ENCODE measurements around the gene DLGAP3. TPM values are rescaled to one million over a fixed set of nuclear protein-coding genes. Genes with fewer than 3 reads are reported as not detected.
"Not testable (repeated sequence)": the region's sequence is repeated elsewhere in the genome, so short reads cannot be mapped to it uniquely, and the experiment has no call there.

Gene DLGAP3
- total RNA-seq, 1 experiment from 2014 or later: 0.27 TPM

DNA sequence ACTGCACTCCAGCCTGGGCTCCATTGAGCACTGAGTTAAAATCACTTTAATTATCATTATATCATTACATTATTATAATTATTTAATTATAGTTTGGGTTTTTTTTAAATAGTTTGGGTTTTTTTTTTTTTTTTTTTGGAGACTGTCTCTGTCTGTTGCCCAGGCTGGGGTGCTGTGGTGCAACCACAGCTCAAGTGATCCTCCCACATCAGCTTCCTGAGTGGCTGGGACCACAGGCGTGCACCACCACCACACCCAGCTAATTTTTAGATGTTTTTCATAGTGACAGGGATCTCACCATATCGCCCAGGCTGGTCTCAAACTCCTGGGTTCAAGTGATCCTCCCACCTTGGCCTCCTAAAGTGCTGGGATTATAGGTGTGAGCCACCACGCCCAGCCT lies 38.8 kb upstream of the DLGAP3 start:
- H3K4me1 ChIP-seq (ENCODE audit: control insufficient read depth in 1 of 2, insufficient read depth in 2 of 2, low read length in 2 of 2); intact Hi-C loops (cut with micrococcal nuclease); H3K27ac ChIP-seq (ENCODE audit: low read depth, low read length); POLR2A ChIA-PET; H4K20me1 ChIP-seq (ENCODE audit: insufficient read depth); H3K79me2 ChIP-seq (ENCODE audit: insufficient read depth, low read length); H3K27me3 ChIP-seq (ENCODE audit: insufficient read depth, low read length); H3K4me3 ChIP-seq (replicated peaks in 1 of 2; ENCODE audit: low read depth in 1 of 2, low read length in 2 of 2); H3K9me3 ChIP-seq (ENCODE audit: control insufficient read depth in 1 of 2, insufficient read depth in 1 of 2, low read depth in 1 of 2, low read length in 2 of 2); CTCF ChIA-PET; DNase-seq (ENCODE audit: low read depth, low spot score); H3K36me3 ChIP-seq (ENCODE audit: control insufficient read depth in 1 of 2, insufficient read depth in 2 of 2, low read length in 2 of 2); RAD21 ChIA-PET (ENCODE audit: low non-redundant PET in 1 of 2, low total read pairs in 2 of 2, uncharacterized antibody in 2 of 2, unreplicated experiment in 2 of 2); BruUV-seq (replicated peaks); H3K9ac ChIP-seq (ENCODE audit: low read length); H2AFZ ChIP-seq (ENCODE audit: low read depth, low read length, poor library complexity, severe bottlenecking); H3K9me2 ChIP-seq (ENCODE audit: insufficient read depth); H3K4me2 ChIP-seq (ENCODE audit: low read length); ATAC-seq: not testable (repeated sequence)

DNA sequence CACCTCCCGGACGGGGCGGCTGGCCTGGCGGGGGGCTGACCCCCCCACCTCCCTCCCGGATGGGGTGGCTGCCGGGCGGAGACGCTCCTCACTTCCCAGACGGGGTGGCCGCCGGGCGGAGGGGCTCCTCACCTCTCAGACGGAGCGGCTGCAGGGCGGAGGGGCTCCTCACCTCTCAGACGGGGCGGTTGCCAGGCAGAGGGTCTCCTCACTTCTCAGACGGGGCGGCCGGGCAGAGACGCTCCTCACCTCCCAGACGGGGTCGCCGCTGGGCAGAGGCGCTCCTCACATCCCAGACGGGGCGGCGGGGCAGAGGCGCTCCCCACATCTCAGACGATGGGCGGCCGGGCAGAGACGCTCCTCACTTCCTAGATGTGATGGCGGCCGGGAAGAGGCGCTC lies 38.2 kb upstream of the DLGAP3 start:
- intact Hi-C loops (cut with micrococcal nuclease): not testable (repeated sequence)

DNA sequence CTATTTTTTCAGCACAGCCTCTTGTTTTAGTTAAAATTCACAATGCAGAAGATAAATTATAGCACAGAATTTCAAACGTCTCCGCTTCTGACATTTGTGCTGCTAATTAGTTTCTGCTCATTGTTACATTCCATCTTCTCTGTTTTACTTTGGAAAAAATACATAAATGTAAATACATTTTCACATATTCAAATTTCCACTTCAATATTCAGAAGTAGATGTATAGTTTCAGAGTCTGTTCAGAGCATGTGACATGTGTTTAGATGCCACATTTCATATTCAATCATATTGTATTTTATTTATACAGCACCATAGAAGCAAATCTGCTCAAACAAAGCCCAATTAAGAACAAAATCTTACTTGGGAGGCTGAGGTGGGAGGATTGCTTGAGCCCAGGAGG lies 36.1 kb upstream of the DLGAP3 start:
- no peaks in the 10 kb centered on the region for H3K27me3 ChIP-seq (ENCODE audit: insufficient read depth, low read length)
- no peak overlapping the region for H3K27ac ChIP-seq (ENCODE audit: low read depth, low read length)
- no peak overlapping the region for H3K4me2 ChIP-seq (ENCODE audit: low read length)
- H2AFZ ChIP-seq (ENCODE audit: low read depth, low read length, poor library complexity, severe bottlenecking): no peak overlapping the region
- no peak overlapping the region for H3K9ac ChIP-seq (ENCODE audit: low read length)
- no peak for DNase-seq (ENCODE audit: low read depth, low spot score)
- no peaks in the 10 kb centered on the region for H3K79me2 ChIP-seq (ENCODE audit: insufficient read depth, low read length)
- H3K9me2 ChIP-seq (ENCODE audit: insufficient read depth): no peaks in the 10 kb centered on the region
- peaks cover 0 to 2% of the 10 kb centered on the region in 2 experiments; a peak in 1 of 4 replicates for H3K4me1 ChIP-seq (ENCODE audit: control insufficient read depth in 1 of 2, insufficient read depth in 2 of 2, low read length in 2 of 2)
- ATAC-seq: no peak
- no peaks in the 10 kb centered on the region for H4K20me1 ChIP-seq (ENCODE audit: insufficient read depth)
- no TSS peak for BruUV-seq (replicated peaks)
- H3K4me3 ChIP-seq (replicated peaks in 1 of 2; ENCODE audit: low read depth in 1 of 2, low read length in 2 of 2): no peak overlapping the region
- H3K9me3 ChIP-seq (ENCODE audit: control insufficient read depth in 1 of 2, insufficient read depth in 1 of 2, low read depth in 1 of 2, low read length in 2 of 2): no peaks in the 10 kb centered on the region
- POLR2A ChIA-PET: no interaction called here
- RAD21 ChIA-PET (ENCODE audit: low non-redundant PET in 1 of 2, low total read pairs in 2 of 2, uncharacterized antibody in 2 of 2, unreplicated experiment in 2 of 2): no interaction called here
- intact Hi-C loops (cut with micrococcal nuclease): no loop called here
- CTCF ChIA-PET: no interaction called here
- no peaks in the 10 kb centered on the region for H3K36me3 ChIP-seq (ENCODE audit: control insufficient read depth in 1 of 2, insufficient read depth in 2 of 2, low read length in 2 of 2)
- TF ChIP-seq SP1 (IDR thresholded peaks at IDR 0.05; ENCODE audit: low read depth) (no peak), ELF1 (IDR thresholded peaks at IDR 0.05; ENCODE audit: borderline replicate concordance, low read depth) (no peak), EZH2phosphoT487 (IDR thresholded peaks at IDR 0.05; ENCODE audit: borderline replicate concordance) (no peak), TCF7L2 (IDR thresholded peaks at IDR 0.05; ENCODE audit: borderline replicate concordance, extremely low read depth, insufficient read depth, insufficient read length) (no peak), SRF (IDR thresholded peaks at IDR 0.05; ENCODE audit: low read depth) (no peak), SIN3A (IDR thresholded peaks at IDR 0.05; ENCODE audit: low read depth) (no peak), POLR2AphosphoS5 (IDR thresholded peaks at IDR 0.05; ENCODE audit: low read depth, low read length) (no peak), ZNF274 (IDR thresholded peaks at IDR 0.05; ENCODE audit: low read depth, low read length) (no peak)
- TF ChIP-seq, protein P1, sequence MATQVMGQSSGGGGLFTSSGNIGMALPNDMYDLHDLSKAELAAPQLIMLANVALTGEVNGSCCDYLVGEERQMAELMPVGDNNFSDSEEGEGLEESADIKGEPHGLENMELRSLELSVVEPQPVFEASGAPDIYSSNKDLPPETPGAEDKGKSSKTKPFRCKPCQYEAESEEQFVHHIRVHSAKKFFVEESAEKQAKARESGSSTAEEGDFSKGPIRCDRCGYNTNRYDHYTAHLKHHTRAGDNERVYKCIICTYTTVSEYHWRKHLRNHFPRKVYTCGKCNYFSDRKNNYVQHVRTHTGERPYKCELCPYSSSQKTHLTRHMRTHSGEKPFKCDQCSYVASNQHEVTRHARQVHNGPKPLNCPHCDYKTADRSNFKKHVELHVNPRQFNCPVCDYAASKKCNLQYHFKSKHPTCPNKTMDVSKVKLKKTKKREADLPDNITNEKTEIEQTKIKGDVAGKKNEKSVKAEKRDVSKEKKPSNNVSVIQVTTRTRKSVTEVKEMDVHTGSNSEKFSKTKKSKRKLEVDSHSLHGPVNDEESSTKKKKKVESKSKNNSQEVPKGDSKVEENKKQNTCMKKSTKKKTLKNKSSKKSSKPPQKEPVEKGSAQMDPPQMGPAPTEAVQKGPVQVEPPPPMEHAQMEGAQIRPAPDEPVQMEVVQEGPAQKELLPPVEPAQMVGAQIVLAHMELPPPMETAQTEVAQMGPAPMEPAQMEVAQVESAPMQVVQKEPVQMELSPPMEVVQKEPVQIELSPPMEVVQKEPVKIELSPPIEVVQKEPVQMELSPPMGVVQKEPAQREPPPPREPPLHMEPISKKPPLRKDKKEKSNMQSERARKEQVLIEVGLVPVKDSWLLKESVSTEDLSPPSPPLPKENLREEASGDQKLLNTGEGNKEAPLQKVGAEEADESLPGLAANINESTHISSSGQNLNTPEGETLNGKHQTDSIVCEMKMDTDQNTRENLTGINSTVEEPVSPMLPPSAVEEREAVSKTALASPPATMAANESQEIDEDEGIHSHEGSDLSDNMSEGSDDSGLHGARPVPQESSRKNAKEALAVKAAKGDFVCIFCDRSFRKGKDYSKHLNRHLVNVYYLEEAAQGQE (IDR thresholded peaks at IDR 0.05; ENCODE audit: low read depth): no peak
- TF ChIP-seq, protein P2, sequence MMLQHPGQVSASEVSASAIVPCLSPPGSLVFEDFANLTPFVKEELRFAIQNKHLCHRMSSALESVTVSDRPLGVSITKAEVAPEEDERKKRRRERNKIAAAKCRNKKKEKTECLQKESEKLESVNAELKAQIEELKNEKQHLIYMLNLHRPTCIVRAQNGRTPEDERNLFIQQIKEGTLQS (IDR thresholded peaks at IDR 0.05): no peak

More for the DNA sequence above, 38.2 kb upstream of the DLGAP3 start:
- H4K20me1 ChIP-seq (ENCODE audit: insufficient read depth); H3K4me1 ChIP-seq (ENCODE audit: control insufficient read depth in 1 of 2, insufficient read depth in 2 of 2, low read length in 2 of 2); H3K36me3 ChIP-seq (ENCODE audit: control insufficient read depth in 1 of 2, insufficient read depth in 2 of 2, low read length in 2 of 2); H3K79me2 ChIP-seq (ENCODE audit: insufficient read depth, low read length); BruUV-seq (replicated peaks); DNase-seq (ENCODE audit: low read depth, low spot score); H3K27me3 ChIP-seq (ENCODE audit: insufficient read depth, low read length); CTCF ChIA-PET; RAD21 ChIA-PET (ENCODE audit: low non-redundant PET in 1 of 2, low total read pairs in 2 of 2, uncharacterized antibody in 2 of 2, unreplicated experiment in 2 of 2); H3K9me3 ChIP-seq (ENCODE audit: control insufficient read depth in 1 of 2, insufficient read depth in 1 of 2, low read depth in 1 of 2, low read length in 2 of 2); H2AFZ ChIP-seq (ENCODE audit: low read depth, low read length, poor library complexity, severe bottlenecking); H3K4me3 ChIP-seq (replicated peaks in 1 of 2; ENCODE audit: low read depth in 1 of 2, low read length in 2 of 2); H3K27ac ChIP-seq (ENCODE audit: low read depth, low read length); H3K4me2 ChIP-seq (ENCODE audit: low read length); H3K9ac ChIP-seq (ENCODE audit: low read length); H3K9me2 ChIP-seq (ENCODE audit: insufficient read depth); ATAC-seq; POLR2A ChIA-PET: not testable (repeated sequence)

Data from HCT116 (cell line).